ENCODE results near the gene INSC.

Gene INSC

DNA sequence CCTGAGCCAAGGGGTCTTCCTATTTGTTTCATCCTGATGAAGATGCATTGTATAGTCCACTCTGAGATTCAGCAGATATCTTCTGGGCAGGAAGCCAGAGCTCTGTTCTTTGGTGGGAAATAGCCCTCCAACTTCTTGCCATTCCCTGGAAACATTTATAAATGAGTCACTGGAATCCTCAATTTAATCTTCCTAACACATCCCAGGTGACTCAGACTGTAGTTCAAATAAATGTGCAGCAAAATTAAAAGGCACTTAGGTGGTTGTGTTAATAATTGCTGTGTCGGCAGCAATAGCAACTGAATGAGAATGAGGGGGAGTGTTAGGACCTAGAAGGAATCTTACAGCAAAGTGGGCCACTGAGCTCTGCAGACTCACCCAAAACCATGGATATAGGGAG lies 108.6 kb downstream of the INSC start:
- no peak for DNase-seq (ENCODE audit: low read depth)

DNA sequence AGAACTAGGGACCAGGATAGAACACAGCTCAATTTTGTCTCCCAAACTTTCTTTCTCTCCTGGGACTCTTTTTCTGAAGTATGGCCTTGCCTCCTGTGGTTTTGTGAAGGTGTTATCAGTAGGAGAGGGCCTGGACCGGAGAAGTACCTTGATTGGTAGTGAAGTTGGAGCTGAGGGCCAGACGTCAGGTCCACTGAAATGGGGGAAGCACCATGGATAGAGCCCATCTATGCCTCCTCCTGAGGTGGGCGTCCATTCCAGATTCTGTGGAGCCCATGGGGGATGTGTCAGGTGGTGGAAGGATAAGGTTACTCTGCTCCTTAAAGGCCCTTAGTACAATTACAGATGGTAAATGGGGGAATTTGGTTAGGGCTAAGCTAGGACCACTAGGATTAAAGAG lies 109.7 kb downstream of the INSC start:
- no peak for DNase-seq (ENCODE audit: low read depth)

DNA sequence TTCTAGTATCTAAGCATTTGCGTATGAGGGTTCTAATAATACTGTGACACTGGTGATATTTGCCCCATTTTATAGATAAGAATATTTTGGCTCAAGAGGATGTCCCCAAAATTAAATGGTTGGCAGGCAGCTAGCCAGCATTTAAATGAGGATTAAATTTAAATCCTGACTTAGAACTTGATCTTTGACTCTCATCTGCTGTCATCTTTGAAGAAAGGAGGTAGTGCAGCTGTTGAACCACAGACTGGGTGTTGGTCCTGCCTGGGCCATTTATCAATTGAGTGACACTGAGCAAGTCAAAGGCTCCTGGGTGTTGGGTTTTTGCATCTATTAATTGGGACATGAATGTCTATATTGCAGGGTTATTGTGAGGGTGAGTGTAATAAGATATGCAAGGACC lies 112.3 kb downstream of the INSC start:
- no peak for DNase-seq (ENCODE audit: low read depth)

DNA sequence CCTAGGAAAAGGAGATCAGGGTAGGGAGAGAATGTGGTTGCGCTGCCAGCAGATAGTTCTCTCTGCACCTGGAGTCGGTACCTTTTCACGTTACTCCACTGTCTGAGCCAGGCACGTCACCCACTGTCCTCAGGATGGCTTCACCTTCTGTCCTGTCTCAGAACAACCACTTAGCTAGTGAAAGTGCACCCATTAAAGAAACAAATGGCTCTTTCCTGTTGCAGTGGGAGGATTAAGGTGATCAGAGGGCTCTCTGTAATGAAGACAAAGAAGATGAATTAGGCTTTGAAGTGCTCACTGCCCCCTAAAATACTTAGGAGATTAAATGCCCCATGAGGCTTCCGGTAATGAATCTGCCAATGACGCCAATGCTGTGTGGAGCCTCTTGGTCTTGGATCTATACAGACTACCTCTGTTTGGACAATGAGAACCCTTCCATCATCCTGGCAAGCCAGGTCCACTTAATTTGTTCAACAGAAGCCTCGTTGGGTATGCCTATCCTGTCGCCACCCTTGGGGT lies 113.7 kb downstream of the INSC start:
- no peak for DNase-seq (ENCODE audit: low read depth)

DNA sequence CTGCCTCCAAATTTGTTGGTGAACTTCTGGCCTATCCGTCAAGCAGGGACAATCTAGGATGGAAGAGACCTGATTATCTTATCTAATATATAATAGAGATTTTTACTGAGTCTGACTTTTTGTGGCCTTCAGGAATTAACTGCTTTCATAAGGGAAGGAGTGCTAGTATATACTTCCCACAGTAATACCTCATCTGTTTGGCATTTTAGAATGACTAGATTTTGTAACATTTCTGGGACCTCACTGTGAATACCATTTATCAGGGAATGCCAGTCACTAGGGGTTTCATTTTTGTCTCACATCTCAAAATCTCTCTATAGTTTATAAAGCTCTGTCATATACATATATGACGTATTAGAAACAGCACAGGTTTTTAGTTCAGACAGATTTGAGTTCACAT lies 114.3 kb downstream of the INSC start:
- no peak for DNase-seq (ENCODE audit: low read depth)

DNA sequence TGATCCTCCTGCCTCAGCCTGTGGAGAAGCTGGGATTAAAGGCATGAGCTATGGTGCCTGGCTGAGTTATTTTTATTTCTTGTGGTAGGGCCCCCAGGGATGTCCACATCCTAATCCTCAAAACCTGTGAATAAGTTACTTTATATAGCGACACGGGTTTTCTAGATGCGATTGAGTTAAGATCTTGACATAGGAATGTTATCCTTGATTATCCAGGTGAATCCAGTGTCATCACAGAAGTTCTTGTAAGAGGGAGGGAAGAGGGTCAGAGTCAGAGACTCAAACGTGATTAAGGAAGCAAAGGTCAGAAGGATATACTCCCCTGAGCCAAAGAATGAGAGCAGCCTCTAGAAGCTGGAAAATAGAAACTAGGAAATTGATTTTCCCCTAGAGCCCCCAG lies 117.8 kb downstream of the INSC start:
- no peak for DNase-seq (ENCODE audit: low read depth)

DNA sequence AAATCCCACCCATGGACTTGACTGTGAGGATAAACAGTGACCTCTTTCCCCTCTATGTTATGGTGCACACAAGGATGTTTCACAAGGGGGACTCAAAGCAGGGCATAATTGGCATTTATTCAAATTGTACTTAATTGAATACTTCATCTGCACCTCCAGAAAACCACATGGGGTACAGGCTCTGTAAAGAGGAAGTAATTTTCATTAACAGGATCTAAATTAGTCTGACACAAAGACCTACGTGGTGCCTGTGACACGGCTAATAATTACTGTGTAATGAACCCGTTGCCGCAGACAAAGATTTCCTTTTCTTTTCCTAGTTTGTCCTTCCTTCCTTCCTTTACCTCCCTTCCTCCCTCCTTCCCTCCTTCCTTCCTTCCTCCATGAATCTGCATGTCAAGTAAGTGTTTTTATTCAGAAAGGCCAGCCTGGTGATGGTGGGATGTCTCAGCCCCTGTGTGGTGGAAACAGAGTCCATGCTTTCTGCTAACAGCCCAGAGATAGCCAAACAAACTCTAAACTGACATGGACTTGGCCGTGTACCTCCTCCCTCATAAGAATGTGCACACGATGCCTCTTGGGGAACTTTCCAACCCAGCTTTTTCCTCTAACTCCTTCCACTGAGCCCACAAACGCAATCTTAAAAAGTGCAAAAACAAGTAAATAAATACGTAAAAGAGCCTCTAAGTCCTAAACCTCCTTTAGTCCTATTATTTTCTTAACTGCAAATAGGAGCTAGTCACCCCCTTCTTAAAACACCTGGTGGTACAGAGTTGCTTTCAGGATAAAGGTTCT lies 118.8 kb downstream of the INSC start:
- DNase-seq (ENCODE audit: low read depth): no peak

DNA sequence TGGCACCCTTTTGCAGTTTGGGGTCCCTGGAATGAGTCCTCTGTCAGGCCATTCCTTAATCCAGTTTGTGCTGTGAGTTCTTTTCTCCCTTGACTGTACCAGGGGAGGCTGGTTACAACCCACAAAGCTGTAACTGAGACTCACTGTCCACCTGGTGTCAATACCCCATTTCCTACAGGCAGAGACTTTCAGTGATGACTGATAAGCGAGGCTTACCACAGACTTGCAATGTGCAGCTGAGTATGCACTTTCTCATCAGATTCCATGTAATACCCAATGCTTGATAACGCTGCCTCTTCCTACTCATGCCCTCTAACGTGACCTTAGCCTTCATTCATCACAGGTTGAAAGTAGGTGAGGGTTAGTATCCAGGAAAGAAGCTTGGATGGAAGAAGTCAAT lies 120.1 kb downstream of the INSC start:
- no peak for DNase-seq (ENCODE audit: low read depth)

DNA sequence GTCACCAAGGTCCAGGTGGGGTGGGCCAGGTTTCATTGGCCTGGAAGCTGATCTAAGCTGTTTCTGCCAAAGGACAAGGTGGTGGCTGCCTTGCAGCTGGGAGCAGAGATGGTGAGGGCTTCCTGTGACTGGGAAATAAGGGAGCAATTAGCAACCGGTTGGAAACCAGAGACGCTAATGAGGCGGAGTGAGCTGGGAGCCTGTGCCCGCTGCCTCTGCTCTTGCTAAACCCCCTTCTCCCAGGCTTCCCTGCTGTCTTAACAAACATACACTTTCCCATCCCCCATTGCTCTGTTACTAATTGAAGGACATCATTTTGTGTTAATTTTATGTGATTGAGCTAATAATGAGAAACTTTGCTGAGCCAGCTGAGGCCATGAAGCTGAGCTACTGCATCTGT lies 121.8 kb downstream of the INSC start:
- DNase-seq (ENCODE audit: low read depth): no peak

DNA sequence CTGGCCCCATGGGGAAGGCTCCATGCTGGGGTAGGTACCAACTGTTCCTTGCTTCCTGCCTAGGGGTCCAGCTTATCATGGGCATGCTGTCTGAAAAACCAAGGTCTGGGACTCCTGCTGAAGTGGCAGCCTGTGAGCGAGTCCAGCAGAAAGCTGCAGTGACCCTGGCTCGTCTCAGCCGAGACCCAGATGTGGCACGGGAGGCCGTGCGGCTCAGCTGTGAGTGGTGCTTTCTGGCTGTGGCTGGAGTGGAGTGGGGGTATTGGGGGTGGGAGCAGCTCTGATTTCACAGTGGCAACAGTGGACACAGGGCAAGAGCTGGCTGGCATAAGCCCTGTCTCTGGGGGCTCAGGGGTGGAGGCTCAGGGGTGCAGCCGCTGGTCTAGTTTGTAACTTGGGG lies 124.1 kb downstream of the INSC start:
- DNase-seq (ENCODE audit: low read depth): no peak

DNA sequence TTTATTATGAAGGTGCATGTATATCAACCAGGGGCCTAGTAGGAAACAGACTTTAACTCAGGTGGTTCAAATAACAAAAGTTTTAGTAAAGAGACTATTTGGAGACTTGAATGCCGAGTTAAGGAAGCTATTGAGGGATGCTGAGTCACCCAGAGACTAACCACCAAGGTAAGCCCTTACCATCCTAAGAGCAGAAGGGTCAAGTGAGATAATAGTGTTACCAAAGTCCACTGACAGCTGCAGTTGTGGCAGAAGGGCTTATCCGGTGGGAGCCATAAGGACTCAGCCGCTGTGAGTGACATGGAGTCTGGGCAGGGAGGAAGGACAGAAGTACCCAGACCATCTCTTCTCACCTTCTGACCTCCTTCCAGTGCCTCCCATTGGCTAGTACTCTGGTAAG lies 134.0 kb downstream of the INSC start:
- no peak for DNase-seq (ENCODE audit: low read depth)

DNA sequence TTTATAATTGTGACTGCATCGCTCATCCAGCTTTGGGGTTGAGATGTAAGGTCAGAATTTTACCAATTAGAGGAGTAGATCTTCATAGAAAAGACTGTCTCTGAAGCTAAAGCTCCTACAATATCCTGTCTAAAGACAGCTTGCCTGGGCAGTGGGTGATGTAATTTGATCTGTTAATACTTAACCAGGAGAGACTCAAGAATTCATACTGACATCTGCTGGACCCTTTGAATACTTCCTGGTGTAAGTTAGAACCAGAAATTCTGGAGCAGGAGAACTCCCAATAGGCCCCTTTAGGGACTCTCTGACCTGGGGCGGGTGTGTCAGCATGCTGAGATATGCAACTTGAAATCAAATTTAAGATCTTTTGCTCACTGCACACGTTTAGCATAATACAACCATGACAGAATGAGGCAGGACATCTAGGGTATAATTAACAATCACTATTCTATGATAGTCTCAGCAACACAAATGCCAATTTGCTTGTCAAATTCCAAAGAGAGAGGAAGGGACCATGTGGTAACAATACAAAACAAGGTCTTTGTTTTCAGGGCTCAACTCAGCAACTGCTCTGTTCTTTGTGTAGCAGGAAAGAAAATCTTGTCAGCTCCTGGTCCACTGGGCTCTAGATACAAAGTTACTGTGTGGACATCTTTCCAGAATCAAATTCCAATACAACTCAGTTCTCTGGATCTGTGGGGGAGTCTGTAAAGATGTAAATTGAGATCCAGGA lies 143.9 kb downstream of the INSC start:
- no peak for DNase-seq (ENCODE audit: low read depth)

DNA sequence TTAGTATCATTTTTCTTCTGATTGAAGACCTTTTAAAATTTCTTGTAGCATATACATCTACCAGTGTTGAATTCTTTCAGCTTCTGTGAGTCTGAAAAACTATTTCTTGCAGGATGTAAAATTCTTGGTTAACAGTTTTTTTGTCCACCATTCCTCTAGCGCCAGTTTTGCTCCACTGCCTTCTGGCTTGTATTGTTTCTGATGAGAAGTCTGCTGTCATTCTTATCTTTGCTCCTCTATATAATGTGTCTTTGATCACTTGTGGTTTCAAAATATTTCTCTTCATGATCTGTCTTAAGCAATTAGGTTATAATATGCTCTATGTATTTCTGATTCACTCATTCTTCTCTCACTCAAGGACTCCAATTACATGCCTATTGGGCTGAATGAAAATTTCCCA lies 152.3 kb downstream of the INSC start:
- no peak for DNase-seq (ENCODE audit: low read depth)

DNA sequence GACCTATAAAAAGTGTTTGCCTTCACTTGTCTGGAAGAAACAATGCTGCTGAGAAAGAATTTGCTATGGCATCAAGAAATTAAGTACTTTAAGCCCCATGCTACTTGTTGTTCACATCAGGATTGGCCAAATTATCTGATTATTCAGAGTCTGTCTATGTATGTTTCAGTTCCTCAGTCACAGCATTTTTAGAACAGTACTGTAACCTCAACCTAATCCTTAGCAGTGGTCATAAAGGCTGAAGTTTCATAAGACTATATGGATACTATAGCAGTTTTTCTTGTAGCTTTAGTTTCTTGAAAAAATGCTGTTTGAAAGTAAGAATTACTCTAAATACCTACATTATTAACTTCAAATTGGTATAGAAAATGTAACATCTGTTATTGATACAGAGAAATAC lies 153.9 kb downstream of the INSC start:
- no peak for DNase-seq (ENCODE audit: low read depth)

DNA sequence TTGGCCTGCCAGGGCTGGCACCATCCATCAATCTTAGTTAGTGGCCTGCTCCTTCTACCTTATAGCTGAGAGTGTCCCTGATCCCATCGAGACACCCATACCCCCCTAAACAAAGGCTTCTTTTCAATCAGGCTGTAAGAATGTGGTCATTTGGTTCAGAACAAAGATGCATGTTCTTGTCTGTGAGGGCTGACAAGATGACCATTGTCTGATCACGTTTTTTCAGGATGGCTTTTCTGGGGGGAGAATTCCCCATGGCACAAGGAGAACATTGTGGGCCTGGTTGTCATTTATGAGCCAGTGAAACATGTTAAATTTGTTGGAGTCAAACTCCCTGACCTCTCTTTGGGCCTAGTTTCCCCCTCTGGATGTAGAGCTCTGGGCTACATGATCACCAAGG lies 160.4 kb downstream of the INSC start:
- DNase-seq (ENCODE audit: low read depth): no peak

DNA sequence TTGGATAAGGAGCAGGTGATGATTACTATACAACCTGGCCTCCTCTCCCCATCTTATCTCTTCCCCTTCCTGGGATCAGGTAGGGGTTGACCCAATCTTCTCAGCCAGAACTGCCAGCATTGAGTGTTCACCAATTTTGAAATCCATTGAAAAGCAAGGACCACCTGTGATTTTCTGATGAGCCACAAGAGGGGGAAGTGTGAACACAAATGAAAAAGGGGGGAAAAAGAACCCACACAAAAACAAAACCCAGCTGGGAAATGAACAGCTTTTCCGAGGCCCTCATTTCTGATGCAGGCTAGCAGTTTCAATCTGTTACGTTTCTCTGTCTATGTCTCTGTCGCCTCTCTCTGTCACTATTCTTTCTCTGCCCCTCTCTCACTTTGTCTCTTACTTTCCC lies 161.9 kb downstream of the INSC start:
- DNase-seq (ENCODE audit: low read depth): no peak

DNA sequence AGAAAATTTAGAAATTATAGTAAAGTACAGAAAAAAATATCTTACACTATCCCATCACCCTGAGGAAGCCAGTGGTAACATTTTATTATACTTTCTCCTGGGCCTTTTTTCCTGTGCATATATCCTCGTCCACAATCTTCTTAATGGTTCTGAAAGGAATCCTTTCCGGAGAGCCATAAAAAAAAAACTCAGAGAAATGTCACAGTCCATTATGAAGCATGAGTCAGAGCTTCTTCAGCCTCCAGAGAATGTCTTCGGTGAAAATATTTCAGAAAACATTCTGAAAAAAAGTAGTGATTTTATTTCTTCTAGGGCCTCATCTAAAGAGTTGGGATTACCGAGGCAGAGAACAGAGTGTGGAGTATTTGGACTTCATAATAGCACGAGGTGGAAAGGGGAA lies 163.4 kb downstream of the INSC start:
- no peak for DNase-seq (ENCODE audit: low read depth)

DNA sequence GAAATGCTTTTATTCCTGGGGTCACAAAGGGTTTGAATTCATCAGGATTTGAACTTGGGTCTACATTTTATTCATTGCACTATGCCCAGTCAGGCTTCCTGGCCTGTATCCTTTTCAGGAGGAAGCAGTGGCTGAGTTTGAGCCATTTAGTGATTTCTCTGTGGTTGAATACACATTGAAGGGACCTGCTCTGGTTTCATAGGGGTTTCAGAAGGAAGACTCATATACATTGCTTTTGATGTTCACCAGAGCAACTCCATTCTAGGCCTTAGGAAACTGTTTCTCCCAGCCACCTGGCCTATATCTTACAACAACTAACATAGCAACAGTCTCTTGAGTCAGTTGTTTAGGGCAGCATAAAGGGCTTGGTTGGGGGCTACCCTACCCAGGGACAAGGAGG lies 165.7 kb downstream of the INSC start:
- no peak for DNase-seq (ENCODE audit: low read depth)

DNA sequence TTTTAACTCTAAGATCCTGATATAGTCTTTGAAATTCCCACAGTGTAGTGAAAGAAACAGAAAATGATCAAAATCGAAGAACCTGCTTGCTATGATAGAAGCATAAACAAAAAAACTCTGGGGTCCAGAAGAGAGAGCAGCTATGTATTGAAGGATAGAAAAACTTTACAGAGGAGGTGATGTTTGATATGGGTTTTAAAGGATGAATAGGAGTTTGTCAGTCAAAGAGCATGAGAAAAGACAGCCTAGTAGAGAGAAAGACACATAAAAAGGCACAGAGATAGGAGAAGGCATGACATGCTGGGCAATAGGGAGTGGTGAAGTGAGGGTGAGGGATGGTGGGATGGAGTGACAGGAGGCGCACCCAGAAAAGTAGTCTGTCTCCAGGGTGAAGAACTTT lies 168.0 kb downstream of the INSC start:
- DNase-seq (ENCODE audit: low read depth): no peak

DNA sequence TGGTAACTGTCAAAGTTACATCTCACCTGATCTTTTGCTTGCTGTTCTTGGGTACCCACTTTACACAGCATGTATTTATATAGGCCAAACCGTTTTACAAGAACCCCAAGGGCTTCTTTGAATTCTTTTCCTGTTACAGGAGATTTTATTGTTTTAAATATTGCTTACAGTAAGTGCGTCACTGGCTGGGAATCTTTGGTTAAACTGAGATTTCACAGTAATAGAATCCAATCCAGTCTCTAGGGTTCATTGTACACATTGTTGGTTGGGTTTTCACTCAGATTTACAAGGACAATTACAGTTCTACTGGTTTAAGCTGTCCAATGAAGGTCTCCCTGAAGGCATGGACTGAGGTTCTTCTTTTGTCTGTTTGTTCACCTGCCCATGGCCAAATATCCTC lies 171.7 kb downstream of the INSC start:
- no peak for DNase-seq (ENCODE audit: low read depth)

DNA sequence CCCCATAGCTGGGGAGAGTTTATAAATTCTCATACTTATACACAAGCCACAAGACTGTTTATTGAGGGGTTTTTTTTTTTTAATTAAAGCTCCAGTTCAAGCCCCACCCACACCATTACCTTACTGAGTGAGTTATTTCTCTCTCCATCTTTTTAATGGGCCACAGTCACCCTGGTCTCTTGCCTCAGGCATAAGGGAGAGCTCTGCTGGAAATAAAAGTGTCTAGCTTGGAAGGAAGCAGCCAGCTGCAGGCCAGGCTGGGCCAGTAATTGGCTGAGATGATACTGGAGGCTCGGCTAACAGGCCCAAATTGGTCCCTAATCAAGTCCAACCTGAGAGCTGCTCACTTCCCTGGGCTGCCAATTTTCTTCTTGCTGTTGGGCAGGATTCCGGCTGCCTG lies 174.1 kb downstream of the INSC start:
- DNase-seq (ENCODE audit: low read depth): no peak

DNA sequence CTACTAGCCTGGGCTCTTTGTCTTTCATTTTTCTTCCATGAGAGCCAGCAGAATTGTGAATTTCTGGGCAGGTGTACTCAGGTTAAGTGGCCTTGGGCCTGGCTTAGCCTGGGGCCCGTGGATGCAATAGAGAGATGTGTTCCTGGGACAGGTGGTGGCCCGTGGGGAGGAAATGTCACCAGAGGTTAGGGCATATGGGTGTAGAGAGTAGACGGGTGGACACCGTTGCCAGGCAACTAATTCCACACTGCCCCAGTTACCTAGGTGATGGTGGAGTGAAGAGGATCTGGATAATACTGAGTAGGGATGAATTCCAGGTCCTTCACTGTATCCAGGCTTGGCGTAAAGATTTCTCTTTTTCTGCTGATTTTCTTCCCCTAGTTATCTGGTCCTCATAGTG lies 175.0 kb downstream of the INSC start:
- no peak for DNase-seq (ENCODE audit: low read depth)

DNA sequence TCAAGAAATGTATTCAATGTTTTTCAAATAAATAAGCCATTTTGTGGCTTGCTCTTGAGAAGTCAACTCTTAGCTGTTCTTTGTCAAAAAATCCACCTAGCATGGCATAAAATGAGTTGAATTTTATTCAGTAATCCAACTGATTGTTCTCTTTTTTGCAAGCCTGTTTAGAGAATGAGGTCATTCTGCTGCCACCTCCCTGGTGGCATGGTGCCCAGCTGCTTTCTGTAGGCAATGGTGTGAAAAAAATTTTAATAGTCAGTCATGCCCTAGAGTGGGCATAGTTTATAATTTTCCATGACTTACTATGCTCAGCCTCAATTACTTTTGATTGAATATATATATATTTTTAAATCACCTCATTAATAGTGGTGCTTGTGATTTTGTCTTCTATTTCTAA lies 177.2 kb downstream of the INSC start:
- DNase-seq (ENCODE audit: low read depth): no peak

Data from T-helper 22 cell (primary cell).